NOMO-1 treated with DMSO at 0.1 percent for 48 hours (cell line): ENCODE results near the gene ADAM22.
"Not testable (repeated sequence)": the region's sequence is repeated elsewhere in the genome, so short reads cannot be mapped to it uniquely, and the experiment has no call there.

ENCODE experiments used
- DNase-seq: peaks from one replicate; lab custom pipeline; 2025; ENCODE audit not compliant: unreplicated experiment; lab: John Stamatoyannopoulos, UW

Gene ADAM22

GRCh38 chr7:88156356-88156755, 222.3 kb downstream of the ADAM22 start:
- no peak for DNase-seq

DNA sequence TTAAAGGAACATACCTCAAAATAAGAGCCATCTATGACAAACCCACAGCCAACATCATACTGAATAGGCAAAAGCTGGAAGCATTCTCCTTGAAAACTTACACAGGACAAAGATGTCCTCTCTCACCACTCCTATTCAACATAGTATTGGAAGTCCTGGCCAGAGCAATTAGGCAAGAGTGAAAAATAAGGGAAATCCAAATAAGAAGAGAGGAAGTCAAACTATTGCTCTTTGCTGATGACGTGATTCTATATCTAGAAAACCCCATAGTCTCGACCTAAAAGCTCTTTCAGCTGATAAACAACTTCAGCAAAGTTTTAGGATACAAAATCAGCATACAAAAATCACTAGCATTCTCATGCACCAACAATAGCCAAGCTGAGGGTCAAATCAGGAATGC, 225.7 kb downstream of the ADAM22 start:
- DNase-seq: not testable (repeated sequence)

- peak; percentile 31 for DNase-seq
Measured at GRCh38 chr7:88165697-88166096, 231.6 kb downstream of the ADAM22 start.

DNA sequence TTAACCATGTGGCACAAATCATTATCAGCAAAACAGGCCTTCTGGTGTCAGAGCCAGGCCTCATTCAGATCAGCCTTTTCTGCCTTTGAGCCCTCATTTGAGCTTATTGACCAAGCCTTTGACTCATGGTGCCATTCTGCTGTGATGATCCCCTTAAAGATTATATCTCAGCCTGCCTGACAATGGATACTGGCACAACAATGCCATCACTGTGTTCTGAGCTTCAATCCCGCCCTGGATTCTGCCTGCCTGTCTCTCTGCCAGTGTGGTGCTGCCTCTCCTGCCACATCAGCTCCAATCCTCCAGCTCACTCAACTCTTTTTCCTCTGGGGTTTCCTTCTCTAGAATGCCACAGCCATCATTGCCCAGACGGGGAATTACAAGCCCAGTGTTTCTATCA, 233.2 kb downstream of the ADAM22 start:
- DNase-seq: no peak

DNA sequence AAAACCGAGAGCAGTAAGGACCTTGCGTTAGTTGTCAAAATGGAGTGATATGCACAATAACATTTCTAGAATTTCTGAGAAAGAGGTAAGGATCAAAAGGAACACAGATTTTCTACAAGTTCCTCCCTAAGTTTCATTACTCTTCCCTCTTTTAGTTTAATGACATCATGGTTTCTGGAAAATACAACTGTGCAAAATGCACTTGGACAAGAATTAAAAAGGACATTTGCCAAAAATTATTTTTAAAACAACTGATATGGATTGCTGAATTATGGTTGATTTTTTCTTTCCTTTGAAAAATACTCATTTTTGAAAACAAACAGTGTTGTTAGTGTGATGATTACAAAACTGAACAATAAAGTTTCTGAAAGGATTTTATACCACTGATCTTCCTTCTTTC, 233.7 kb downstream of the ADAM22 start:
- DNase-seq: no peak

GRCh38 chr7:88169717-88170320, 235.8 kb downstream of the ADAM22 start:
- peak; percentile 24 for DNase-seq

GRCh38 chr7:88172842-88173241, 238.8 kb downstream of the ADAM22 start:
- DNase-seq: no peak

DNA sequence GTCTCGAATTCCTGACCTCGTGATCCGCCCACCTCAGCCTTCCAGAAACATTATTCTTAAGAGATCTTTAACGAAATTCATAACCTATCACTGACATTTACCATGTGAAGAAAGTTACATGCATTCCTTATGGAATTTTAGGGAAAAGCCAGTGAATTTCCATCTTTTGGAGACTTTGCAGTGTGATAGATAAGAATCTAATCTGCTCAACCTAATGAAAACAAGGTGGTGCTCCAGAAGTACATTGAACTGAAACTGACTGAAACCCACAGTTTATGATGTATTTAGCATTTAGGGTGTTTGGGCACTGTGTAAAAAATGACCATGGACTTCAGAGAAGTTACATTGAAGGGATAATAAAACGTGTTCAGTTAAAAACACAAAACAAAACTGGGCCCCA, 242.1 kb downstream of the ADAM22 start:
- no peak for DNase-seq

GRCh38 chr7:88183051-88183450, 249.0 kb downstream of the ADAM22 start:
- DNase-seq: no peak

DNA sequence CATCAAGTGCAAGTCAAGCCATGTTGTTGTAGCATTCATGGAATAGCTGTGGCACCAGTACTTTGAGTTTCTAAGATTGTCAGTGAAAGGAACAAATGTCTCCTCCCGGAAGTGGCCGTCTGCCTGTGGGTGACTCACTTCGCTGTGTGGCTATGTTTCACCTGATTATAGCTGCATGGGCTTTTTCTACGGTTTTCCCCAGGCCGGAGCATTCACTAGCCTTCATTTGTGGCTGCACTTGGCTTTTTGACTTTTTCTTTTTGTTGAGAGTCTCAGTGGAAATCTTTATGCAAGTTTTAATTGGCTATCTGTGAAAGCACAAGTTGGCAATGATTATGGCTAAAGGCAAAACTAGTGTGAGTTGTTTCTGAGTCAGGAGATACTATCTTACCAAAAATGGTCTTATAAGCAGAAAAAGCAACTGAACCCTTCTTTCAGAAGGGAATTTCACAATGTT, 250.8 kb downstream of the ADAM22 start:
- peak; percentile 51 for DNase-seq

DNA sequence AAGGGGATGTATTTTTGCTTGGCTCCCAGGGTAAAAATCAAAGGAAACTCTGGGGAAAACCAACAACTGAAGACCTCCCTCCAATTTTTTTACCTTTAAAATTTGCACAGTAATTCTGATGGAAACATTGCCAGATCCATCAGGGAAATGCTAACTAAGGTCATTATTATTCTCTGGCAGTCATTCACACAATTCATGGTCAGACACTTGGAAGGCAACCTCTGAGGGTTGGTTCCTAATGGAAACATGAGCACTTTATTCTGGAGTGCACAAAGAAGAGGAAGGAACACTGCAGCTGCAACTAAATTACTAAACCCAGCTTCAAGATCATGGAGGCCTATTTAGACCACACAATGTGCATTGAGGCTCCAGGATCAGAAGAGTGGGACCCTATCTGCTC, 251.6 kb downstream of the ADAM22 start:
- no peak for DNase-seq

DNA sequence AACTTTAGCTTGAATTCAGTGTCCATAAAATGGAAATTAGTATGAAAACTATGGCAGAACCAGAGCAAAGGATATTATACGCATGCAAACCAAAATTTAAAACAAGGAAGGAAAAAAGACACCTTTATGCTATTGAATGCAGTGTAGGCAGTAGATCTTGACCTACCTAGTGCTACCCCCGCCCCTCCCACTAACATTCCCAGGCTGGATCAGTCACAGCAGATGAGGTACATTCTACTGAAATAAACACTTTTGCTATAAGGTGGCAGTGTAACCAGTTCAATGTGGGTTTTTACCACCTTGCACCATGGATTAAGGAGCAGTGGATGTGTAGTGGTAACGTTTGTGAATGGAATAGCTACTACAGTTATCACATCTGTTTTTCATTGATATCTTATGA, 257.9 kb downstream of the ADAM22 start:
- no peak for DNase-seq

DNA sequence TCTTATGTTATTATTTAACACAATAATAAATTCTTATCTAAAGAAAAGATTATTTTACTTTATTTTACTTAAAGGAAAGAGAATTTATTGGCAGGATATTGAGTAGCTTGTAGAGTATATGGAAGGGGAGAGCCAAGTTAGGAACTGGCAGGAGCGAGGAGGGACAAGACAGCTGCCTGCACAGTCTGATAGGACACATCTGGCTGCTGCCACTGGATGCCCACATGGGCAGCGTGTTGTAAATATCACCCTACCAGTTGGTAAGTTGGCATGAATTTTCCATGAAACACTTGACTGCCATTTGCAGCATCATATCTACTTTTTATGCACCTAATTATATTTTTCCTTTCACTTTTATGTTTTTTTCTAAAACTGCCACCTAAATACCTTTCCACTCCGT, 266.2 kb downstream of the ADAM22 start:
- no peak for DNase-seq

DNA sequence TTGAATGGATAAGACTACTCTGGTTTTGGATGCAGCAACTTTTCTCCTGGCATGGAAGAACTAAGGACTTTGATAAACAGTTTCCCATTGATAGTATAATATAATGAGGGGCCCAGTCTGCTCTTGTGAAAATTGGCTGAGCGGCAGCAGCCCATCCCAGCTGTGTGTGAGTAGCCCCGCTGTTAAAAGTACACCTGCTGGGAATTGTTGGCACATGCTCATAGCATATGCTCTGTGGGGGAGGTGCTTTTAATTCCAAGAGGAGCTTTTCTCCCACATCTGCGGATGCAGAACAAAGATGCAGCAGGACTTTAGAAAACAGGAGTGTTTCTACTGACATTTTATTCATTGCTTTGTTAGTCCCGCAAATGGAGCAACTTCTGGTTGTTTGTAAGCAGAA, 266.7 kb downstream of the ADAM22 start:
- DNase-seq: no peak

- no peak for DNase-seq
Measured at GRCh38 chr7:88201305-88201704, 267.3 kb downstream of the ADAM22 start.

- no peak for DNase-seq
Measured at GRCh38 chr7:88202278-88202677, 268.2 kb downstream of the ADAM22 start.

DNA sequence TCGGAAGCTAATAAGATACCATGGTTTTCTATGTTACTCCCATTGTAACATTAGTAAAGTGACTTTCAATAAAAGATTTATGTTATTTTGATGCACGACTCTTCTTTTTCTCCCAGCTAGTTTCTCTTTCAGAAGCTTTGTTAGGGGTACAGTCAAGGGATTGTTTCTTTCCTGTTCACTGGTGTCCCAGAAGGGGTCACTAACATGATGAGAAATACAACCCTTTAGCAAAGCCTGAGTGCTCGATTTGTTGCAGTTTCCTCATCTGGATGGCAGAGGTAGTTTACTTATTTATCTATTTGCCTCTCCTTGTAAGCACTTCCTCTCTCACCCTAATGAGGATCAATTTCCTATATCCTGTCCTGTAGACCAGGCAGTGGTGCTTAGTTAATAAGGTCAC, 268.7 kb downstream of the ADAM22 start:
- no peak for DNase-seq

DNA sequence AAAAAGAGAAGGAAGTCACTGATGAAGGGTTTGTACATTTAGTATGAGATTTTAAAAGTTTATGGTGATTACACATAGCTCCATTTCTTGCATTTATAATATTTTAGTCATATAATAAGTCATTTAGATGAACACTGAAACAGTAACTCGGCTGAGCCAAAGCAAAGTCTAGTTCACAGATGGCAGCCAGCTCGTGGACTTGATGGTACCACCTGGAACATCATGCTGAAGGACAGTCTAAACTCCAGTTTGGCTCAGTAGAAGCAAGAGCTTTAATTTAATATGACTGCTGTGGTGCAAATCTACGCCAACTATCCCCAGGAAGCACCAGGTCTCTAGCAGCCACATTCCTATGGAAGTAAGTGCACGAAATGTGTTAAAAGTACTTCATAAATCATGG, 269.4 kb downstream of the ADAM22 start:
- DNase-seq: no peak

DNA sequence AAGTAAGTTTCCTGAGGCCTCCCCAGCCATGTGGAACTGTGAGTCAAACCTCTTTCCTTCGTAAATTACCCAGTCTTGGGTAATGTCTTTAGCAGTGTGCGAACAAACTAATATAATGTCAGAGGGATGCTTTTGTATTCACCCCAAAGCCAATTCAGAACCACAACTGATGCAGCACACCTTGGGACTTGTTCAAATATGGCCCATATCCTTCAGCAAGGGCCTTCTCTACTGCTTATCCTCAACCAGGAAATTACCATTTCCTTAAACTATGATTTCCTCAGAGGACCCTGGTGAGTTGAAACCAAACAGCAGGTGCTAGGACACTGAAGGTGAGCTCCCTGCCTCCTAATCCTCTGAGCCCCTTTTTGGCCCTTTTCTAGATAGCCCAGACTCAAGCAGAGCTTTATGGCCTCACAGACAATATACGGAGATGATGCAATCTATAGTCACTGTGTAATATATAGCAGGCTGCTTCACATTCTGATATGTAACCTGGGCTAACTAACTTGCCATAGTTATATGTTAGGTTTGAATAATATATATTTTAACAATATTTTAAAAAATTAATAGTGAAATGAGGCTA, 270.6 kb downstream of the ADAM22 start:
- DNase-seq: no peak

GRCh38 chr7:88205179-88205578, 271.1 kb downstream of the ADAM22 start:
- no peak for DNase-seq

- DNase-seq: no peak
Measured at GRCh38 chr7:88206254-88206653, 272.2 kb downstream of the ADAM22 start.

DNA sequence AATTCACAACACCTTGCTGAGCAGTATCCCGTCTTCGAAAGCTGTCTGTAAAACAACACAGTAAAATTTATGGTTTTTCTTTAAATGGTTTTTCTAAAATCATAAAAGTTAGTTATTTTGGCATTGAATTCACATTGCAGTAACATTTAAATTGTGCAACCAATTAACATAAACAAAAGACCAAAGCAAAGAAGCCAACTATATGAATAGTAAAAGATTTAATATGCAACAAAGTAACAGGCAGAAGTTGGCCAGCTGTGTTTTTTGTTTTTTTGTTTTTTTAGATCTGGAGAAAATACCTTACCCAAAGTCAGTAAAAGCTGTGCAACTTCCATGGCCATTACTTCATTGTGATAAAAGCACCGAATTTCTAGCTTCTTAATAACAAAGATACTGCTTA, 274.5 kb downstream of the ADAM22 start:
- DNase-seq: no peak

- no peak for DNase-seq
Measured at GRCh38 chr7:88212918-88213317, 278.9 kb downstream of the ADAM22 start.
